Measurements from ENCODE around the gene USP17L27.
"Not testable (repeated sequence)": the region's sequence is repeated elsewhere in the genome, so short reads cannot be mapped to it uniquely, and the experiment has no call there.

USP17L27 gene, protein sequence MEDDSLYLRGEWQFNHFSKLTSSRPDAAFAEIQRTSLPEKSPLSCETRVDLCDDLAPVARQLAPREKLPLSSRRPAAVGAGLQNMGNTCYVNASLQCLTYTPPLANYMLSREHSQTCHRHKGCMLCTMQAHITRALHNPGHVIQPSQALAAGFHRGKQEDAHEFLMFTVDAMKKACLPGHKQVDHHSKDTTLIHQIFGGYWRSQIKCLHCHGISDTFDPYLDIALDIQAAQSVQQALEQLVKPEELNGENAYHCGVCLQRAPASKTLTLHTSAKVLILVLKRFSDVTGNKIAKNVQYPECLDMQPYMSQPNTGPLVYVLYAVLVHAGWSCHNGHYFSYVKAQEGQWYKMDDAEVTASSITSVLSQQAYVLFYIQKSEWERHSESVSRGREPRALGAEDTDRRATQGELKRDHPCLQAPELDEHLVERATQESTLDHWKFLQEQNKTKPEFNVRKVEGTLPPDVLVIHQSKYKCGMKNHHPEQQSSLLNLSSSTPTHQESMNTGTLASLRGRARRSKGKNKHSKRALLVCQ

GRCh38 chr4:9343848-9344247 is at the start of gene USP17L27:
TSS of gene USP17L27 (plus strand) at chr4:9344148. CDS start at chr4:9344148, 0 bp downstream.
- DNase-seq = not testable (repeated sequence)

DNA sequence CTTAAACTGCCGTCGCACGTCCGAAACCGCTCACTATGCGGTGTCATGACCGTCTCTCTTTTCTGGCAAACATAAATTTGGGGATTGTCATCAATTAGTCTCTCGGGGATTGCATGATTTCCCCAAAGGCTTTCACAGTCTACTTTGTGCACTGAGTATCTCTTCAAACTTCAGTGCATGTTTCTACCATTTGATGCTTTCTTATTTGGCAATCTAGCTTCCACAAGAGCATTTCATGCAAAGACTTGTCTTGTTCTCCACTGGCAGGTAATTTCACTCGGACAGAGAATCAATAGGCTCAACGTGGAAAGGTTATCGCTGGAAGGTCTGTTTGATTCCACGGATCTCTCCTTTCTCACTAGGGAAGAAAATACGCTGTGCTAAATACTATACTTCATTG is 19.8 kb upstream of the USP17L27 start:
- DNase-seq = not testable (repeated sequence)

DNA sequence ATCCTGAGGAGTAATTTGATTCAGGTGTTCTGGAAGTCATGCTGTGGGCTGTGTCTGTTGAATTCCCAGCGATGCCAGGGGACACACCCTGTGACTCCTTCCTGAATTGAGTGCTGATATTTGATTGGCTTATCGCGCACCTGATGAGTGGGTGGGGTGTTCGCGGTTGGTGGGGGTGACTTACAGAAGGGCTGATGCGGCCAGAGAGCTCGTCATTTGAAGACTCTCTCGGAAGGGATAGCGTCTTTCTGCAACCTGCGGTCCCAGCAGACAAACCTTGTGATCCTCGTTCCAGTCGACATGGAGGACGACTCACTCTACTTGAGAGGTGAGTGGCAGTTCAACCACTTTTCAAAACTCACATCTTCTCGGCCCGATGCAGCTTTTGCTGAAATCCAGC is 19.1 kb upstream of the USP17L27 start, which contains the start of gene USP17L24:
TSS of gene USP17L24 (plus strand) at position 301 of the 400 bp plus-strand sequence. CDS start at position 301, 0 bp downstream.
- DNase-seq = not testable (repeated sequence)

GRCh38 chr4:9329611-9330010 is 14.3 kb upstream of the USP17L27 start, which contains the start of gene USP17L25:
TSS of gene USP17L25 (plus strand) at chr4:9329911. CDS start at chr4:9329911, 0 bp downstream.
- not testable (repeated sequence) for DNase-seq

GRCh38 chr4:9334358-9334757 is 9.6 kb upstream of the USP17L27 start, which contains the start of gene USP17L26:
TSS of gene USP17L26 (plus strand) at chr4:9334658. CDS start at chr4:9334658, 0 bp downstream.
- not testable (repeated sequence) for DNase-seq

- not testable (repeated sequence) for DNase-seq
Measured at GRCh38 chr4:9339103-9339502, 4.8 kb upstream of the USP17L27 start, which contains the start of gene USP17L5. TSS of gene USP17L5 (plus strand) at chr4:9339403. CDS start at chr4:9339403, 0 bp downstream.

DNA sequence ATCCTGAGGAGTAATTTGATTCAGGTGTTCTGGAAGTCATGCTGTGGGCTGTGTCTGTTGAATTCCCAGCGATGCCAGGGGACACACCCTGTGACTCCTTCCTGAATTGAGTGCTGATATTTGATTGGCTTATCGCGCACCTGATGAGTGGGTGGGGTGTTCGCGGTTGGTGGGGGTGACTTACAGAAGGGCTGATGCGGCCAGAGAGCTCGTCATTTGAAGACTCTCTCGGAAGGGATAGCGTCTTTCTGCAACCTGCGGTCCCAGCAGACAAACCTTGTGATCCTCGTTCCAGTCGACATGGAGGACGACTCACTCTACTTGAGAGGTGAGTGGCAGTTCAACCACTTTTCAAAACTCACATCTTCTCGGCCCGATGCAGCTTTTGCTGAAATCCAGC is 4.6 kb downstream of the USP17L27 start, which contains the start of gene USP17L28:
TSS of gene USP17L28 (plus strand) at position 301 of the 400 bp plus-strand sequence. CDS start at position 301, 0 bp downstream.
- DNase-seq = not testable (repeated sequence)

DNA sequence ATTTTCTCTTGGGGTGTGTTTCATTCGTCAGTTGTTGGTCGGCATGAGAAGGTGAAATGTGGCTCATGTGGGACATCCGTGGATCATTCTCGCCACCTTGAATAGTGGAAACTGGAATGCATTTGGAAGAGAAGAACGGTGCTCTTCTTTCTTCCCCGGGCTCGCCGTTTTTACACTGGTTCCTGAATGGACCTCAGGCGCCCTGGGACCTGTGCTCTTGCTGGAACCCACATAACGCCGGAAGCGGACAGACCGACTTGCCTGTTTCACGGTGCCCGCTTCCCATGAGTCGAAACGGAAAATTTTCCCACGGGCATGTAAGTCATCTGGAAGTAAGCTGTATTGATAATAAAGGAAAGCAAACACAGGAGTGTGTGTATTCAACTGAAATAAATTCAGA is 6.9 kb downstream of the USP17L27 start:
- DNase-seq = not testable (repeated sequence)

- not testable (repeated sequence) for DNase-seq
Measured at GRCh38 chr4:9353338-9353737, 9.4 kb downstream of the USP17L27 start, which contains the start of gene USP17L29. TSS of gene USP17L29 (plus strand) at chr4:9353638. CDS start at chr4:9353638, 0 bp downstream.

DNA sequence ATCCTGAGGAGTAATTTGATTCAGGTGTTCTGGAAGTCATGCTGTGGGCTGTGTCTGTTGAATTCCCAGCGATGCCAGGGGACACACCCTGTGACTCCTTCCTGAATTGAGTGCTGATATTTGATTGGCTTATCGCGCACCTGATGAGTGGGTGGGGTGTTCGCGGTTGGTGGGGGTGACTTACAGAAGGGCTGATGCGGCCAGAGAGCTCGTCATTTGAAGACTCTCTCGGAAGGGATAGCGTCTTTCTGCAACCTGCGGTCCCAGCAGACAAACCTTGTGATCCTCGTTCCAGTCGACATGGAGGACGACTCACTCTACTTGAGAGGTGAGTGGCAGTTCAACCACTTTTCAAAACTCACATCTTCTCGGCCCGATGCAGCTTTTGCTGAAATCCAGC is 18.9 kb downstream of the USP17L27 start, which contains the start of gene USP17L30:
TSS of gene USP17L30 (plus strand) at position 301 of the 400 bp plus-strand sequence. CDS start at position 301, 0 bp downstream.
- not testable (repeated sequence) for DNase-seq

DNA sequence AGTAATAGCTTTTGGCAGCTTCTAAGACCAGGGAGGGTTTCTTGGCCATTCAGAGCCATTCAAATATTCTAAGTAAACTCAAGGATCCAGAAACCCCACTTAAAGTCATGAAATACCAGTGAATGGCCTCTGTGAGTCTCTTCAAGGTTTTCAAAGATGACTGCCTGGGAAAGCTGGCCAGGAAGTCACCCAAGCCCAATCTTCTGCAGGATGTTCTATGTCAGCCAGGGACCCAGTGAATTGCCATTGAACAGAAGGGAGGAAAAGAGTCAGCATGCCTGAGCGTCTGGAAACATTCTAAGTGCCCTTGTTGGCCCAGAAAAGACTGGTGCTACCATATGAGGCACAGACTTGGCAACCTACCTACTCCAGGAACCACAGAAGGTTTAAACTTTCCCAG is 35.9 kb downstream of the USP17L27 start:
- not testable (repeated sequence) for DNase-seq

DNA sequence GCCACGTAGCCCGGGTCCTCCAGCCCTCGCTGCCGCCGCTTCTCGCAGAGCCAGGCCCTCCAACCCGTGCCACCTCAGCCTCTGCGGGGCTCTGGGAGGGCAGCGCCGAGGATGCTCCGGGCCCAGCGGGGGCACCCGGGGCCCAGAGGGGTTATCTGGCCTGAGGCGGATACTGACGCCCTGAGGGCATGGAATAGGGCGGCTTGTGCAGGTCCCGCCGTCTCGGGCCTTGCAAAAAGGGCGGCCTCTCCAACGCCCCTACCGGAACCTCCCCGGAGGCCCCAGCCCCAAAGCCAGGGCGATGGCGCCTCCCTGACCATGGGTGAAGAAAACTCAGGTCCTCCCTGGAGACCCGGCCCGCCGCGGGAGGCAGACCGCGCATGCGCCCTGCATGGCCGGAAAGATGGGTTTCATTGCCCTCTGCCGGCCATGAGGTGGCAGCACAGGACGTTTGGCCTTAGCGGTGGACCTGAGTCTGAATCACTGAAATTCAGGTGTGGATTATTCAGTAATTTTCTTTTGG is 37.1 kb downstream of the USP17L27 start:
- peak; percentile 60 for DNase-seq

DNA sequence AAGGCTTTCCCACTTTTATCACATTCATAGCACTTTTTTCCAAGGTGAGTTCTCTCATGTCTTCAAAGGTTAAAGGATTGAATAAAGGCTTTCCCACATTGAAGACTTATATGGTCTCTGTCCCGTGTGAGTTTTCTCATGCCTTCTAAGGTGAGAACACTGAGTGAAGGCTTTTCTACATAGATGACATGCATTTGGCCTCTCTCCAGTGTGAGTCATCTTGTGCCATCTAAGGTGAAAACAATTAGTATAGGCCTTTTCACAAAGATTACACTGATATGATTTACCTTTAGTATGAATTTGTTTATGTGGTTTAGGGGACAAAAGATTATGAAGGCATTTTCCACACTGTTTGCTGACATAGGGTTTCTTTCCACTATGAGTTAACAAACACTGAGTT is 40.2 kb downstream of the USP17L27 start:
- DNase-seq = no peak

DNA sequence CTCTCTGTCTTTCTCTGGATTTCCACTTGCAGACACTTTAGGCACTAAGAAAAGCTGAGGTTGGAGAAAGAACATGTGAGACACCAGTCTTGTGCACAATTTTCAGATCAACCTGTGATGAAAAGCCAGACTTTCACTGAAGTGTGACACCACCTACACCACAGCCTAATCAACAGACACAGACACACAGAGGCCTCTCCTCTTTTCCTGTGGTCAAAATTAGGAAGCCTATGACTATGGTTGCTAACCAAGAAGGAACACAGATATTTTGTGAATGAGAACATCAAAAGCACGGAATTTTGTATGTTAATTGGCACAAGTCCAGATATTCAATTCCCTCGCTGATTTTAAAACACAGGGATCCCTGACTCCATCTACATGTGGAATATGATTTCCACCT is 45.1 kb downstream of the USP17L27 start:
- not testable (repeated sequence) for DNase-seq

Data from activated CD4-positive, alpha-beta T cell treated with anti-CD3 and anti-CD28 coated beads, Interleukin-2, amount 50 U/mL, for 1 hour (primary cell).